ENCODE results near the gene NAT9. TPM values are rescaled to one million over a fixed set of nuclear protein-coding genes. Genes with fewer than 3 reads are reported as not detected.

NAT9 gene, protein sequence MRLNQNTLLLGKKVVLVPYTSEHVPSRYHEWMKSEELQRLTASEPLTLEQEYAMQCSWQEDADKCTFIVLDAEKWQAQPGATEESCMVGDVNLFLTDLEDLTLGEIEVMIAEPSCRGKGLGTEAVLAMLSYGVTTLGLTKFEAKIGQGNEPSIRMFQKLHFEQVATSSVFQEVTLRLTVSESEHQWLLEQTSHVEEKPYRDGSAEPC
- 10 to 100 TPM; 19.4 to 32.1 TPM for total RNA-seq
- polyA plus RNA-seq (ENCODE audit: insufficient read length in 2 of 2): 10 to 100 TPM; 42.8 to 52.1 TPM
- long read RNA-seq, donor 1, partial matches to known transcripts: 0 of 10 reads
- long read RNA-seq, donor 1, other reads (novel, unspliced or antisense): 0 of 10 reads
- long read RNA-seq, donor 2, partial matches to known transcripts: 0 of 5 reads
- long read RNA-seq, donor 2, other reads (novel, unspliced or antisense): 0 of 5 reads
- long read RNA-seq, donor 3, partial matches to known transcripts: 0 of 1 reads
- long read RNA-seq, donor 3, other reads (novel, unspliced or antisense): 0 of 1 reads
- long read RNA-seq, donor 4, transcript NAT9-210 (7 exons, 1,860 nt): minor isoform, 5 of 17 reads
- long read RNA-seq, donor 4, transcript NAT9-201 (7 exons, 1,875 nt): major isoform, 6 of 17 reads
- long read RNA-seq, donor 4, partial matches to known transcripts: 0 of 17 reads
- long read RNA-seq, donor 4, other reads (novel, unspliced or antisense): 0 of 17 reads

DNA sequence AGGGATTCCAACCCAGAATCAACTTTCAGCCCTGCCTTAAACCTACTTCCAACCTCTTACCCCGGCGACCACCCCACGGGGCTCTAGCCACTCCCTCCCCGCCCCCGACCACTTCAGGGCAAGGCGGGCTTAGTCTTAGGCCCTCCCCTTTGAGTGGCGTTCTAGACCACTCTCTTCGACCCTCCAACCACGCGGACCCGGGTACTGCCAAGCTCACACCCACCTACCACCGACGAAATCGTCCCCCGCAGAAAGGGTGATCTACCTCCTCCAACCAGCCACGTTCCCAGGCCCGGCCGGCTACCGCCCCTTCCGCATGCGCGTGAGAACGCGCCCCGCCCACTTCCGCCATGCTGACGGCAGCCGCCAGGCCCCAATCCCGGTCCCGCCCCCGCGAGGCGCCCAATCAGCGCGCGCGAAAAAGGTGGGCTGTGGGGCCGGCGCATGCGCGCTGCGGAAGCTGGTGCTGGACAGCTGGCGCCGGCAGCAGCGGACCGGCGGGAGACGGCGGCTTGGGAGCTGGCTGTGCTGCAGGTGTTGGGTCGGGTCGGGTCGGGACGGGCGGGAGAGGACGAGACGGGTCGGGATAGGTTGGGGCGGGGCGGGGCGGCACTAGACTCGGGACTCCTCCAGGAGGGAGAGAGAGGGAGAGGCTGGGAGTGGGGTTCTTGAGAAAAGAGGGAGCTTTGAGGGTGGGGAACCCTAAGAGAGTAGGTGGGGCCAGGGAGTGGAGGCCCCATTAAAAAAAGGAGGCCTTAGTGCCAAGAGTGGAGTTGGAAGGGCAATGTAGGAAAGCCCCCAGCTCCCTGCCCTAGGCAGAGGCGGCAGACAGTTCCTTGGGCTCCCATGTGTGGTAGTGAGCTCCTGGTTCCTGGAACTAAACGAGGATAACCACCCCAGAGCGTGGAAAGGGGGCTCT is at the start of gene NAT9:
NAT9 (minus strand) TSS at position 302 of the 919 bp plus-strand sequence. CDS start 647 bp downstream, outside the sequence.
- Histone ChIP-seq H3K9me3 (ENCODE audit: control insufficient read depth, insufficient read depth, low read length) (no peaks in the 10 kb centered on the region), H3K27ac (ENCODE audit: low read depth, low read length) (peak within 1 kb of the TSS; percentile 75), H3K36me3 (ENCODE audit: control insufficient read depth, insufficient read depth, low read length) (peaks cover 39% of the 10 kb centered on the region), H3K4me1 (ENCODE audit: control insufficient read depth, insufficient read depth, low read length) (peaks cover 25% of the 10 kb centered on the region), H3K4me3 (ENCODE audit: low read depth, low read length) (peak within 1 kb of the TSS; percentile 79), H3K27me3 (ENCODE audit: control insufficient read depth, insufficient read depth, low read length) (no peaks in the 10 kb centered on the region)
- WGBS (ENCODE audit: insufficient coverage): 0% methylated on average over 64 of the region's 64 CpGs
- peak; percentile 86 to 99 (median 92) for DNase-seq (ENCODE audit: low read depth in 4 of 6, low spot score in 6 of 6)

DNA sequence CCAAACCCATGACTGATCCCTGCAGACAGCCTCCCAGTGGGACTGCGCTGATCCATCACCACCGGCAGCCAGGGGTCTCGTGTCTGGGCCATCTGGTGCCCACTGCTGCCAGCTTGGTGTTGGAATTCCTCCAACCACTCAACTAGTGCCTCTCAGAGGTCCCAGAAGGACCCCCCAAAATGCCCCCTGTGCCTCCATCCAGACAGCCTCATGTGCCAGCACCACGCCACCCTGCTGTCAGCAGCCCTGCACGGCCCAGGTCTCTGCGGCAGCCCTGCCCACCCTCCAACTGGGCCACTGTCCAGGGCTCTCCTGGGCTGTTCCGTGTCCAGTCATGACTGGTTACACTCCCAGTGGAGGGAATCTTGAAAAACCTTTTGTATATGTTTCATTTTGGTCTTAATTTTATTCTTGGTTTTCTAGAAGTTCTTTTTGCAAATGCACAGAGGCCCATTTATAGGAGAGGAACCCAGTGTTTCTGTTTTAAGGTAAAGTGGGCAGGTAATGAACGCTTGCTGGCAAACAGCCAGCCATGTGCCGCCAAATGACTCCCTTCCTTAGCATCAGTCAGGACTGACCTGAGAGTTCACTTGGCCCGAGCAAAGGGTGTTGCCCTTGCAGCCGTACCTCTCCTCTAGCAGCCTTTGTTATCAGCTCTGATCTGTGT is 48.9 kb upstream of the NAT9 start:
- peak in 2 of 6 donors; percentile 48 to 83 for DNase-seq (ENCODE audit: low read depth in 4 of 6, low spot score in 6 of 6)
- Histone ChIP-seq H3K36me3 (ENCODE audit: control insufficient read depth, insufficient read depth, low read length) (peaks cover 67% of the 10 kb centered on the region), H3K4me3 (ENCODE audit: low read depth, low read length) (no peak overlapping the region), H3K4me1 (ENCODE audit: control insufficient read depth, insufficient read depth, low read length) (peaks cover 83% of the 10 kb centered on the region), H3K27me3 (ENCODE audit: control insufficient read depth, insufficient read depth, low read length) (no peaks in the 10 kb centered on the region), H3K27ac (ENCODE audit: low read depth, low read length) (no peak overlapping the region), H3K9me3 (ENCODE audit: control insufficient read depth, insufficient read depth, low read length) (no peaks in the 10 kb centered on the region)
- WGBS (ENCODE audit: insufficient coverage): 46% methylated on average over 10 of the region's 11 CpGs

DNA sequence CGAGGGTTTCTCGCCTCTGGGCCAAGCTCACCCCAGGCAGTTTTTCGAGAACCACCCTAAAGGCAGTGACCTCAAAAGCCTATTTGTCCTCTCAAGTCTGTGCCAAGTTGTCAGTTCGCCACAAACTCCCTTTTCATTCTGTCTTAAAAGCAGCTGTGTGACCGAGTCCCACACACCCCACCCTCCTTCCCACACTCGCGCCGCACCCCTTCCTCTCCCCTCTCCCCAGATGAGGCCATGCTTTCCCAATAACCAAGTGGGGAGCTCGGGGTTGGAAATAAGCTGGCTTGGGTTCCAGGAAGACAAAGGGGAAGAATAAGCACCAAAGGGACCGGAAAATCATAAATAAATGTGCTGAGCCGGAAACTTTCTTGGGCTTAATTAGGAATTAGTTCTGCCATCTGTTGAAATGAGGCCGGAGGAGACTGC is 46.8 kb upstream of the NAT9 start:
- 23% methylated on average over 8 of the region's 12 CpGs for WGBS (ENCODE audit: insufficient coverage)
- no peak overlapping the region for H3K4me3 ChIP-seq (ENCODE audit: low read depth, low read length)
- H3K36me3 ChIP-seq (ENCODE audit: control insufficient read depth, insufficient read depth, low read length): peaks cover 71% of the 10 kb centered on the region
- DNase-seq (ENCODE audit: low read depth in 4 of 6, low spot score in 6 of 6): peak in 2 of 6 donors; percentile 78 to 89
- H3K4me1 ChIP-seq (ENCODE audit: control insufficient read depth, insufficient read depth, low read length): peaks cover 98% of the 10 kb centered on the region
- H3K9me3 ChIP-seq (ENCODE audit: control insufficient read depth, insufficient read depth, low read length): no peaks in the 10 kb centered on the region
- no peaks in the 10 kb centered on the region for H3K27me3 ChIP-seq (ENCODE audit: control insufficient read depth, insufficient read depth, low read length)
- peak overlapping the region; percentile 82 for H3K27ac ChIP-seq (ENCODE audit: low read depth, low read length)

DNA sequence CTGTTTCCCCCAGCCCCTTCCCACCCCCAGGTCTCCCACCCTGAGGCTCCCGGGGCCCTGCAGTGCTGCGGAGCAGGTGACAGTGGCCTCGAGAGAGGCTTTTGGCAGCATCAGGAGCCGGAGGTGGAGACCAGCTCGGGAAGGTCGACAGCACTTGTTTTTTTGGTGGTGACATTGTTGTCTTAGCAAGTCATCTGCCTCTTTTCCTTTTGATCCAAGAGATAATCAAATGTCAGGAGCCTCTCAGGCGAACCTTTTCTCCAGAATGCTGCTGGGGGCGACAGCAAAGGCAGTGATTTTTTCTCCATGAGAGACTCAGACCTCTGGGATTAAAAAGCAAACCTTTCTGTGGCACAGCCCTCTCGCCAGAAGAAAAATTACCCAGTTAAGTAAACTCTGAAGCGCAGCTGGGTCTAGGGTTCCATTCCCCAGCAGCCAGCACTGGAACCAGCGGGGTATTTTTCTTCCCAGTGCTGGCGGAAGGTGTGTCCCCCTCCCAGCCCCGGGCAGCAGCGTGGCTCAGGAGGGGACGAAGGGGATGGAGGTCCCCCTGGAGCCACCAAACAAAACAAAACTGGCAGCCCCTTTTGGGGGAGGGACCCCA is 46.3 kb upstream of the NAT9 start:
- no peaks in the 10 kb centered on the region for H3K27me3 ChIP-seq (ENCODE audit: control insufficient read depth, insufficient read depth, low read length)
- H3K4me3 ChIP-seq (ENCODE audit: low read depth, low read length): no peak overlapping the region
- WGBS (ENCODE audit: insufficient coverage): 14% methylated on average over 11 of the region's 15 CpGs
- H3K36me3 ChIP-seq (ENCODE audit: control insufficient read depth, insufficient read depth, low read length): peaks cover 70% of the 10 kb centered on the region
- peak overlapping the region; percentile 82 for H3K27ac ChIP-seq (ENCODE audit: low read depth, low read length)
- no peaks in the 10 kb centered on the region for H3K9me3 ChIP-seq (ENCODE audit: control insufficient read depth, insufficient read depth, low read length)
- H3K4me1 ChIP-seq (ENCODE audit: control insufficient read depth, insufficient read depth, low read length): peaks cover 94% of the 10 kb centered on the region
- no peak for DNase-seq (ENCODE audit: low read depth in 4 of 6, low spot score in 6 of 6)

DNA sequence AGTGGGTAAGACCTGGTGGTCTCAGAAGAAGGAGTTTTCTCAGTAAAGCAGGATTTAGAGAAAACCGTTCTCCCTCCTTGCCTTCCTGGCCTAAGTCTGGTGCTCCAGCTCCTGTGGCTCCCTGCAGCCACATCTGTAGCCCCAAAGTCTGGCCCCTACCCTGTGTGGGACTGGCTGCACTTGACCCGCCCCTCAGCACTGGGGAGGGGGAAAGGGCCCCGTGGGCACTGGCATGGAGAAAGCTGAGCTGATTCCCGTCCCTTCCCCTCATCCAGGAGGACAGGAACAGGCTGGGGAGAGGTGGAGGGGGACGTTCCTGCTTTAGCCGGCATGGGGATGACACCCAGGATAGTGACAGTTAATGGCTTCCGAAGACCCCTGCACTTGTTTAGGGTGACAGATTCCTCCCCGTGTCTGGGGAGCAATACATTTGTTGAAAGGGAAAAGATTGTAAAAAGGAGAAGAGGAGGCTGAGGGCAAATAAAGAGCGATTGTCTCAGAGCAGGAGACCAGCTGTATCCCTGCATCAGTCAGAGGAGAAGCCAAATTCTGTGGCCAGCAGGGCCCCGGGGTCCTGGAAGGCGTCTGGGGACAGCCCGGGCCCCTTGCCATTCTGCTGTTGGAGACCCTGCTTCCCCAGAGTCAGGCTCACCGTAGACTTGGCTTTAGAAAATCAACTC is 45.6 kb upstream of the NAT9 start:
- no peaks in the 10 kb centered on the region for H3K27me3 ChIP-seq (ENCODE audit: control insufficient read depth, insufficient read depth, low read length)
- WGBS (ENCODE audit: insufficient coverage): 28% methylated on average over 7 of the region's 13 CpGs
- peak in 1 of 6 donors; percentile 57 for DNase-seq (ENCODE audit: low read depth in 4 of 6, low spot score in 6 of 6)
- peaks cover 88% of the 10 kb centered on the region for H3K4me1 ChIP-seq (ENCODE audit: control insufficient read depth, insufficient read depth, low read length)
- peaks cover 67% of the 10 kb centered on the region for H3K36me3 ChIP-seq (ENCODE audit: control insufficient read depth, insufficient read depth, low read length)
- H3K4me3 ChIP-seq (ENCODE audit: low read depth, low read length): no peak overlapping the region
- peak overlapping the region; percentile 82 for H3K27ac ChIP-seq (ENCODE audit: low read depth, low read length)
- no peaks in the 10 kb centered on the region for H3K9me3 ChIP-seq (ENCODE audit: control insufficient read depth, insufficient read depth, low read length)

DNA sequence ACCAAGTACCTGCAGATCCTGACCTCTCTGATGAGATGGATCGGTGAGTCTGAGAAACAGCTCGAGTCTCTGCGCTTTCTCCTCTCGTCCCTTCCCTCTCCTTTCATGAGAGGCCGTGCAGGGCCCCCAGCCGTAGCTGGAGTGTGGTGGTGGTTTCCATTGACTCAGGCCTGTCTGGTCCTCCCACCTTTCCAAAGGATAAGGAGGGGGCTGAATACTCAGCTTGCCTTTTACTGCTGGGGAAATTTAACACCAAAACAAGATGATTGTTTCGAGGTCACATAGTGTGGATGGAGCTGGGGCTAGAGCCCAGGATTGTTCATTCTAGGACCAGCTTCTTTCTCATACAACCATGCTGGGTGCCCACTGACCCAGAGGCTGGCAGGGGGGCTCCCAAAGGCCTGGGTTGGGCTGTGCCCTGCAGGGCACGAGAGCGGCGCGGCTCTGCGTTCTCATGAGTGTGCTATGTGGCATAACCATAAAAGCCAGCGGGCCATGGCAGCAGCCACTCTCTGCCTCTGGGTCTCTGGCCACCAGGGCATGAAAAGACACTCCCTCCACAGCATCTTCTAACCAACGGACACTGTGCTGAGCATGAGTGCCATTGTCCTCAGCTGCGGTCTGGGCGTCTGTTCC is 43.8 kb upstream of the NAT9 start:
- Histone ChIP-seq H3K9me3 (ENCODE audit: control insufficient read depth, insufficient read depth, low read length) (no peaks in the 10 kb centered on the region), H3K27me3 (ENCODE audit: control insufficient read depth, insufficient read depth, low read length) (no peaks in the 10 kb centered on the region), H3K4me1 (ENCODE audit: control insufficient read depth, insufficient read depth, low read length) (peaks cover 69% of the 10 kb centered on the region), H3K36me3 (ENCODE audit: control insufficient read depth, insufficient read depth, low read length) (peaks cover 54% of the 10 kb centered on the region), H3K4me3 (ENCODE audit: low read depth, low read length) (no peak overlapping the region), H3K27ac (ENCODE audit: low read depth, low read length) (no peak overlapping the region)
- 75% methylated on average over 9 of the region's 16 CpGs for WGBS (ENCODE audit: insufficient coverage)
- DNase-seq (ENCODE audit: low read depth in 4 of 6, low spot score in 6 of 6): no peak

DNA sequence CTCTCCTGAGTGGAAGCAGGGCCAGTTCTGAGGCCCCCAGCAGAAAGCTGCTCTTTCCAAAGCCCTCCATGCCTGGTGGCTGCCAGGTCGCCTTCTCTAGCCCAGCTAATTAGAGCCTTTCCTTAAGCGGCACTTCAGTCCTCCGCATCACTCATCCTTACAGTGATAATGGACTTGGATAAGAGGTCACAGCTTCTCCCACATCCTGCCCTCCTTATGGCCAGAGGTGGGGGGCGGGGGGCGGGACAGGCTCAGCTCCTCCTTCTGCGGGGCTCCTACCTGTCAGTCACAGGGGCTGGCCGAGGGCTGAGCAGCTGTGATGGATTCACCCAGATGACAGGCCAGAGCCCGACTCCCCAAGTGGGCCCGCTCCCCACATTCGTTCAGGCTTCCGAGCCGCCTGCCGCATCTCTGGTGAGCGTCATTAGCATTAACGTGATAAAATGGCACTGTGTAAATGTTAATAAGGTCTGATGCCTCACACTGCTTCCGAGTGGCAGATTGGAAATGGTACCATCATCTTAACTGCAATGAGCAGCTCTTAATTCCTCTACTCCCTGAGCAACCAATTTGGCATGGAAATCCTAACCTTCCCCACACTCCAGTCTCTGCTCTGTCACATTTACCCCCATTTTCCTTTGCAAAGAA is 42.3 kb upstream of the NAT9 start:
- 72% methylated on average over 15 of the region's 16 CpGs for WGBS (ENCODE audit: insufficient coverage)
- peaks cover 54% of the 10 kb centered on the region for H3K4me1 ChIP-seq (ENCODE audit: control insufficient read depth, insufficient read depth, low read length)
- peaks cover 46% of the 10 kb centered on the region for H3K36me3 ChIP-seq (ENCODE audit: control insufficient read depth, insufficient read depth, low read length)
- no peaks in the 10 kb centered on the region for H3K27me3 ChIP-seq (ENCODE audit: control insufficient read depth, insufficient read depth, low read length)
- peak in 1 of 6 donors; percentile 92 for DNase-seq (ENCODE audit: low read depth in 4 of 6, low spot score in 6 of 6)
- H3K27ac ChIP-seq (ENCODE audit: low read depth, low read length): no peak overlapping the region
- H3K4me3 ChIP-seq (ENCODE audit: low read depth, low read length): no peak overlapping the region
- H3K9me3 ChIP-seq (ENCODE audit: control insufficient read depth, insufficient read depth, low read length): no peaks in the 10 kb centered on the region

All from spinal cord (tissue), 10 donors.